HepG2 (cell line): ENCODE data around the gene FOXA3. TPM values are rescaled to one million over a fixed set of nuclear protein-coding genes. Genes with fewer than 3 reads are reported as not detected.

ENCODE experiments used
- ARNT ChIP-seq: fragments of 450-650 bp; IDR thresholded peaks from 2 replicates; pipeline ENCODE4 v1.6.1; 2017
- CREM ChIP-seq, 2 experiments: sonication (generic) in 1 of 2; formaldehyde crosslinking in 1 of 2; IDR thresholded peaks; 2 replicates each; pipeline versions ENCODE4 v1.4.0 to v1.6.1; 2016 to 2020; ENCODE audit warnings: antibody characterized with exemption in 1 of 2, mild to moderate bottlenecking in 1 of 2, missing genetic modification reagents in 1 of 2
- ELF3 ChIP-seq: IDR thresholded peaks from 2 replicates; pipeline ENCODE4 v1.6.1; 2016; ENCODE audit warnings: missing genetic modification reagents, missing compliant biosample characterization
- HDAC2 ChIP-seq: sonication (generic); formaldehyde crosslinking; IDR thresholded peaks from 2 replicates; pipeline ENCODE4 v1.4.0; 2020; ENCODE audit warnings: missing genetic modification reagents
- HDAC6 ChIP-seq: fragments of 200-600 bp; sonication (generic); IDR thresholded peaks from 2 replicates; pipeline ENCODE4 v1.7.0; 2017; ENCODE audit warnings: mild to moderate bottlenecking, antibody characterized with exemption, low read length, low read depth
- NFE2L1 ChIP-seq: sonication (generic); formaldehyde crosslinking; IDR thresholded peaks from 2 replicates; pipeline ENCODE4 v1.4.0; 2020; ENCODE audit warnings: missing genetic modification reagents, mild to moderate bottlenecking, borderline replicate concordance
- NFRKB ChIP-seq: fragments of 450-650 bp; IDR thresholded peaks from 2 replicates; pipeline ENCODE4 v1.6.1; 2017
- POGZ ChIP-seq: sonication (generic); formaldehyde crosslinking; IDR thresholded peaks from 2 replicates; pipeline ENCODE4 v1.4.0; 2020; ENCODE audit warnings: mild to moderate bottlenecking, missing genetic modification reagents
- RFXAP ChIP-seq: sonication (generic); formaldehyde crosslinking; IDR thresholded peaks from 2 replicates; pipeline ENCODE4 v1.4.0; 2020; ENCODE audit warnings: missing genetic modification reagents, borderline replicate concordance
- RXRA ChIP-seq: sonication (generic); formaldehyde crosslinking; IDR thresholded peaks from 2 replicates; pipeline ENCODE4 v1.5.1; 2020; ENCODE audit warnings: missing genetic modification reagents
- SALL2 ChIP-seq: sonication (generic); formaldehyde crosslinking; IDR thresholded peaks from 2 replicates; pipeline ENCODE4 v1.8.1; 2023; ENCODE audit warnings: mild to moderate bottlenecking, missing genetic modification reagents, inconsistent platforms
- SIN3B ChIP-seq: fragments of 150-350 bp; IDR thresholded peaks from 2 replicates; pipeline ENCODE4 v1.6.1; 2014; ENCODE audit warnings: low read length
- TCF12 ChIP-seq, 2 experiments: fragments of 450-650 bp in 1 of 2; sonication (generic) in 1 of 2; formaldehyde crosslinking in 1 of 2; IDR thresholded peaks; 2 replicates each; pipeline versions ENCODE4 v1.6.1 to v1.8.0; 2017 to 2022; ENCODE audit warnings: antibody characterized with exemption in 1 of 2, mild to moderate bottlenecking in 1 of 2, missing genetic modification reagents in 1 of 2, moderate library complexity in 1 of 2
- ZFP41 ChIP-seq: sonication (generic); formaldehyde crosslinking; IDR thresholded peaks from 2 replicates; pipeline ENCODE4 v1.4.0; 2020; ENCODE audit warnings: mild to moderate bottlenecking, missing genetic modification reagents, borderline replicate concordance
- ZNF10 ChIP-seq: sonication (generic); formaldehyde crosslinking; IDR thresholded peaks from 2 replicates; pipeline ENCODE4 v1.4.0; 2020; ENCODE audit warnings: mild to moderate bottlenecking, low read depth, missing genetic modification reagents, borderline replicate concordance
- ZNF230 ChIP-seq: sonication (generic); formaldehyde crosslinking; IDR thresholded peaks from 2 replicates; pipeline ENCODE4 v1.4.0; 2020; ENCODE audit warnings: mild to moderate bottlenecking, missing genetic modification reagents
- ZNF296 ChIP-seq: sonication (generic); formaldehyde crosslinking; conservative IDR thresholded peaks from 2 replicates; pipeline ENCODE4 v1.5.0; 2020; ENCODE audit warnings: mild to moderate bottlenecking, missing genetic modification reagents
- ZNF343 ChIP-seq: sonication (generic); formaldehyde crosslinking; IDR thresholded peaks from 2 replicates; pipeline ENCODE4 v1.4.0; 2020; ENCODE audit warnings: mild to moderate bottlenecking, missing genetic modification reagents
- ZNF768 ChIP-seq: sonication (generic); formaldehyde crosslinking; IDR thresholded peaks from 2 replicates; pipeline ENCODE4 v1.4.0; 2020; ENCODE audit warnings: missing genetic modification reagents
- ZNF879 ChIP-seq: sonication (generic); formaldehyde crosslinking; IDR thresholded peaks from 2 replicates; pipeline ENCODE4 v1.8.1; 2023; ENCODE audit warnings: missing genetic modification reagents
- polyA plus RNA-seq, 8 experiments: library from polyadenylated mRNA; depleted of rRNA in 3 of 8; stranded (reverse) in 7 of 8; unstranded in 1 of 8; fragments of >200 nt; fragmentation: Illumina TruSeq in 4 of 8; extraction: Trizol in 4 of 8; gene quantifications; 2 replicates each; pipeline versions ENCODE4 v1.2.1 to v1.2.3, GENCODE V29; 2011 to 2016; ENCODE audit warnings: low read depth in 4 of 8, missing spikeins in 1 of 8, mixed read lengths in 1 of 8; ENCODE audit not compliant: insufficient read depth in 1 of 8
- total RNA-seq, 5 experiments: library from RNA; depleted of rRNA; stranded (reverse); fragments of >200 nt; fragmentation: Illumina TruSeq; extraction: Trizol; gene quantifications; 2 replicates each; pipeline ENCODE4 v1.2.3, GENCODE V29; 2016; ENCODE audit warnings: low read depth in 1 of 5
- TF ChIP-seq, protein P1 (sequence below): IDR thresholded peaks from 2 replicates; pipeline ENCODE4 v1.6.1; 2016; ENCODE audit warnings: control low read depth
- TF ChIP-seq, protein P2 (sequence below): sonication (generic); formaldehyde crosslinking; IDR thresholded peaks from 2 replicates; pipeline ENCODE4 v1.5.1; 2020; ENCODE audit warnings: mild to moderate bottlenecking, moderate library complexity, missing genetic modification reagents
- TF ChIP-seq, protein P3 (sequence below): sonication (generic); formaldehyde crosslinking; IDR thresholded peaks from 2 replicates; pipeline ENCODE4 v1.4.0; 2020; ENCODE audit warnings: missing genetic modification reagents
- TF ChIP-seq, protein P4 (sequence below): IDR thresholded peaks from 2 replicates; pipeline ENCODE4 v1.6.1; 2018; ENCODE audit warnings: missing genetic modification reagents, mild to moderate bottlenecking, missing compliant biosample characterization
- TF ChIP-seq, protein P5 (sequence below): IDR thresholded peaks from 2 replicates; pipeline ENCODE4 v1.6.1; 2016; ENCODE audit warnings: low read depth, borderline replicate concordance

The FOXA3 gene
- total and polyA plus RNA-seq, 2 of the 13 experiments (the other 11 are each of a cell fraction or from before 2014, with no cell fraction given) = 29.8 to 47.6 TPM

DNA sequence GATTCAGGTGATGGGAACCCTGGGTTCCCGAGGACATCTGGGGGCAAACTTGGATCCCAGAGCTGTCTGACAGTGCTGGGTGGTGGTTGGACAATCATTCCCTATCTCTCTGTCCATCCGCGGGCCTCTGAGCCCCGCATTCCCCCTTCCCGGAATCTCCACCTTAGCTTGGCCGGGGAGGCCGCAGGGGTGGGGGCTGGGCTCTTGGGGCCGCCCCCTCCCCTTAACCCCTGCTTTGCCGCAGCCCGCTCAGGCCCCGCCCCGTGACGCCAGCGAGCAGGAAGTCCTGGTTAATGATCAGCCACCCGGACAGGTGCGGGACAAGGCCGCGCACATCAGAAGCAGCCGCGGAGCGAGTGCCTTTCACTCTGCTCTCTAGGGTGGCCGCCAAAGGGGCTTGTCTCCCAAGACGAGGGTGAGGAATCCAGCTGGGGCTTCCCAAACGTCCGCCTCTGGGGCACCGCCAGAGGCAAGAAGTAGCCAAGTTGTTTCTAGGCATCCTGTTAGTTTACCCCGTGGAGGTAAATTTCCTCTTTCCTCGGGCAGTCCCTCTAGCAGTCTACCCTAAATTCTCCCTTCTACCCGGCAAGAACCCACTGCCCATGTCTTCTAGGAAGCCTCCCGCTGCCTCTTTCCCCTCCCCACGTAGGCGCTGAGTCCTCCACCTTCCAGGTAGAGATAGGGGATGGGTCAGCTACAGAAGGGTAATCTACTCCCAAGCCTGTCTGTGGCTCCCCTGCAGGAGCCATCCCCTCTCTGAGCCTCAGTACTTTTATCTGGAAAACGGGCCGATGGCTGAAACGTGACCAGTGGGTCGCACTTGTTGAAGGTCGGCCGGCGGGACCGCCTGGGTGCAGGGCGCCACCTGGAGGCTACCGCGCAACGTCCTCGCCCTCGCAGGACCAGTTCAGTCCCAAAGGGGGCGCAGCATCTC is 18.8 kb downstream of the FOXA3 start (continued):
- TF ChIP-seq ZNF10 (CRISPR knock-in tag) (no peak), ZNF879 (CRISPR knock-in tag) (no peak), RFXAP (CRISPR knock-in tag) (no peak; the same call in 1 of the 2 replicates), HDAC6 (no peak), SIN3B (peak; percentile 47; the same call in 1 of the 2 replicates), NFE2L1 (CRISPR knock-in tag) (no peak), RXRA (CRISPR knock-in tag) (peak; percentile 57; the same call in 1 of the 2 replicates), ZNF343 (CRISPR knock-in tag) (0 out of 2 replicates have a peak, but pooled peaks have one; percentile 79), ZNF230 (CRISPR knock-in tag) (peak; percentile 78; the same call in 1 of the 2 replicates), TCF12 (IDR thresholded peaks at IDR 0.05) (no peak), TCF12 (CRISPR knock-in tag; IDR thresholded peaks at IDR 0.05) (no peak), ZNF296 (no peak), CREM (IDR thresholded peaks at IDR 0.05) (peak; percentile 61), CREM (CRISPR knock-in tag; IDR thresholded peaks at IDR 0.05) (no peak), ELF3 (CRISPR knock-in tag) (peak; percentile 92), NFRKB (no peak), POGZ (CRISPR knock-in tag) (peak; percentile 59), SALL2 (CRISPR knock-in tag) (peak; percentile 19), ZFP41 (CRISPR knock-in tag) (no peak), ZNF768 (CRISPR knock-in tag) (peak; percentile 93), ARNT (no peak), HDAC2 (CRISPR knock-in tag) (peak; percentile 86)
- TF ChIP-seq, protein P1, sequence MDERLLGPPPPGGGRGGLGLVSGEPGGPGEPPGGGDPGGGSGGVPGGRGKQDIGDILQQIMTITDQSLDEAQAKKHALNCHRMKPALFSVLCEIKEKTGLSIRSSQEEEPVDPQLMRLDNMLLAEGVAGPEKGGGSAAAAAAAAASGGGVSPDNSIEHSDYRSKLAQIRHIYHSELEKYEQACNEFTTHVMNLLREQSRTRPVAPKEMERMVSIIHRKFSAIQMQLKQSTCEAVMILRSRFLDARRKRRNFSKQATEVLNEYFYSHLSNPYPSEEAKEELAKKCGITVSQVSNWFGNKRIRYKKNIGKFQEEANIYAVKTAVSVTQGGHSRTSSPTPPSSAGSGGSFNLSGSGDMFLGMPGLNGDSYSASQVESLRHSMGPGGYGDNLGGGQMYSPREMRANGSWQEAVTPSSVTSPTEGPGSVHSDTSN = no peak
- TF ChIP-seq, protein P2, sequence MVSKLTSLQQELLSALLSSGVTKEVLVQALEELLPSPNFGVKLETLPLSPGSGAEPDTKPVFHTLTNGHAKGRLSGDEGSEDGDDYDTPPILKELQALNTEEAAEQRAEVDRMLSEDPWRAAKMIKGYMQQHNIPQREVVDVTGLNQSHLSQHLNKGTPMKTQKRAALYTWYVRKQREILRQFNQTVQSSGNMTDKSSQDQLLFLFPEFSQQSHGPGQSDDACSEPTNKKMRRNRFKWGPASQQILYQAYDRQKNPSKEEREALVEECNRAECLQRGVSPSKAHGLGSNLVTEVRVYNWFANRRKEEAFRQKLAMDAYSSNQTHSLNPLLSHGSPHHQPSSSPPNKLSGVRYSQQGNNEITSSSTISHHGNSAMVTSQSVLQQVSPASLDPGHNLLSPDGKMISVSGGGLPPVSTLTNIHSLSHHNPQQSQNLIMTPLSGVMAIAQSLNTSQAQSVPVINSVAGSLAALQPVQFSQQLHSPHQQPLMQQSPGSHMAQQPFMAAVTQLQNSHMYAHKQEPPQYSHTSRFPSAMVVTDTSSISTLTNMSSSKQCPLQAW = peak; percentile 100
- TF ChIP-seq, protein P3, sequence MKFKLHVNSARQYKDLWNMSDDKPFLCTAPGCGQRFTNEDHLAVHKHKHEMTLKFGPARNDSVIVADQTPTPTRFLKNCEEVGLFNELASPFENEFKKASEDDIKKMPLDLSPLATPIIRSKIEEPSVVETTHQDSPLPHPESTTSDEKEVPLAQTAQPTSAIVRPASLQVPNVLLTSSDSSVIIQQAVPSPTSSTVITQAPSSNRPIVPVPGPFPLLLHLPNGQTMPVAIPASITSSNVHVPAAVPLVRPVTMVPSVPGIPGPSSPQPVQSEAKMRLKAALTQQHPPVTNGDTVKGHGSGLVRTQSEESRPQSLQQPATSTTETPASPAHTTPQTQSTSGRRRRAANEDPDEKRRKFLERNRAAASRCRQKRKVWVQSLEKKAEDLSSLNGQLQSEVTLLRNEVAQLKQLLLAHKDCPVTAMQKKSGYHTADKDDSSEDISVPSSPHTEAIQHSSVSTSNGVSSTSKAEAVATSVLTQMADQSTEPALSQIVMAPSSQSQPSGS = peak; percentile 80
- TF ChIP-seq, protein P4, sequence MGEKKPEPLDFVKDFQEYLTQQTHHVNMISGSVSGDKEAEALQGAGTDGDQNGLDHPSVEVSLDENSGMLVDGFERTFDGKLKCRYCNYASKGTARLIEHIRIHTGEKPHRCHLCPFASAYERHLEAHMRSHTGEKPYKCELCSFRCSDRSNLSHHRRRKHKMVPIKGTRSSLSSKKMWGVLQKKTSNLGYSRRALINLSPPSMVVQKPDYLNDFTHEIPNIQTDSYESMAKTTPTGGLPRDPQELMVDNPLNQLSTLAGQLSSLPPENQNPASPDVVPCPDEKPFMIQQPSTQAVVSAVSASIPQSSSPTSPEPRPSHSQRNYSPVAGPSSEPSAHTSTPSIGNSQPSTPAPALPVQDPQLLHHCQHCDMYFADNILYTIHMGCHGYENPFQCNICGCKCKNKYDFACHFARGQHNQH (CRISPR knock-in tag) = peak; percentile 61
- TF ChIP-seq, protein P5, sequence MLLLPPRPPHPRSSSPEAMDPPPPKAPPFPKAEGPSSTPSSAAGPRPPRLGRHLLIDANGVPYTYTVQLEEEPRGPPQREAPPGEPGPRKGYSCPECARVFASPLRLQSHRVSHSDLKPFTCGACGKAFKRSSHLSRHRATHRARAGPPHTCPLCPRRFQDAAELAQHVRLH = peak; percentile 59; the same call in 1 of the 2 replicates
